A549 (cell line): ENCODE data around the gene FAM193A. TPM values are rescaled to one million over a fixed set of nuclear protein-coding genes. Genes with fewer than 3 reads are reported as not detected.

Source experiments
- ATAC-seq, 2 experiments: fragments of 200-7000 bp in 1 of 2; fragments of >200 bp in 1 of 2; cut with Nextera tagmentation in 1 of 2; cut with Tn5 transposase in 1 of 2; 3 replicates each; pipeline versions ENCODE4 v1.8.0 to v1.9.1; 2018 to 2020; ENCODE audit warnings: mild to moderate bottlenecking in 1 of 2, moderate library complexity in 1 of 2
- CTCF ChIA-PET: fragments of 300-600 bp; sonication (Branson Sonifier 250); formaldehyde crosslinking; extraction: SDS; loops from one replicate; lab custom pipeline; 2021; ENCODE audit warnings: antibody characterized with exemption, inconsistent platforms; lab: Yijun Ruan, JAX
- POLR2A ChIA-PET: fragments of 350-600 bp; formaldehyde crosslinking; extraction: SDS; loops from one replicate; lab custom pipeline; 2021; ENCODE audit warnings: antibody characterized with exemption, inconsistent platforms; lab: Yijun Ruan, JAX
- DNase-seq, 2 experiments: peaks; one replicate each; pipeline versions ENCODE4 v3.0.0 to v3.0.0-alpha.2; 2011 to 2016; ENCODE audit warnings: low read depth in 1 of 2, low spot score in 1 of 2
- FAIRE-seq: peaks from 2 replicates; lab custom pipeline; 2011; peaks lifted over from hg19 to GRCh38; lab: Jason Lieb, UNC
- H3K27ac ChIP-seq, 2 experiments: fragments of >200 bp; sonication (Bioruptor Twin); formaldehyde crosslinking; 3 replicates each; pipeline ENCODE4 v1.5.1; 2016 to 2017
- H3K4me1 ChIP-seq: fragments of >200 bp; sonication (Bioruptor Twin); formaldehyde crosslinking; 3 replicates; pipeline ENCODE4 v1.6.1; 2016
- H3K4me2 ChIP-seq: fragments of >200 bp; sonication (Bioruptor Twin); formaldehyde crosslinking; 3 replicates; pipeline ENCODE4 v1.6.1; 2016
- H3K4me3 ChIP-seq: fragments of >200 bp; sonication (Bioruptor Twin); formaldehyde crosslinking; 3 replicates; pipeline ENCODE4 v1.5.1; 2016
- H3K9me3 ChIP-seq: fragments of >200 bp; sonication (Bioruptor Twin); formaldehyde crosslinking; 3 replicates; pipeline ENCODE4 v1.6.1; 2016
- BHLHE40 ChIP-seq: IDR thresholded peaks from 2 replicates; pipeline ENCODE4 v1.6.1; 2012; ENCODE audit warnings: low read depth, low read length, inconsistent platforms
- CBX8 ChIP-seq: fragments of 200-600 bp; sonication (generic); IDR thresholded peaks from 2 replicates; pipeline ENCODE4 v1.6.1; 2016
- CHD2 ChIP-seq: fragments of 150-350 bp; IDR thresholded peaks from 2 replicates; pipeline ENCODE4 v1.6.1; 2014; ENCODE audit warnings: low read length; ENCODE audit not compliant: partially characterized antibody
- ESRRA ChIP-seq: fragments of 150-350 bp; IDR thresholded peaks from 2 replicates; pipeline ENCODE4 v1.6.1; 2014; ENCODE audit warnings: mild to moderate bottlenecking, low read length, borderline replicate concordance
- FOXS1 ChIP-seq: fragments of 250-450 bp; sonication (Bioruptor Pico); IDR thresholded peaks from 2 replicates; pipeline ENCODE4 v1.5.0; 2020; ENCODE audit warnings: mild to moderate bottlenecking, moderate library complexity
- HEYL ChIP-seq: fragments of 250-450 bp; sonication (Bioruptor Pico); IDR thresholded peaks from 2 replicates; pipeline ENCODE4 v1.8.0; 2021; ENCODE audit warnings: mild to moderate bottlenecking, moderate library complexity
- KDM1A ChIP-seq: fragments of 200-600 bp; sonication (generic); IDR thresholded peaks from 2 replicates; pipeline ENCODE4 v1.6.1; 2016; ENCODE audit warnings: low read depth, mild to moderate bottlenecking
- KDM5A ChIP-seq: fragments of 200-600 bp; sonication (generic); IDR thresholded peaks from 2 replicates; pipeline ENCODE4 v1.6.1; 2016; ENCODE audit warnings: antibody characterized with exemption, mild to moderate bottlenecking
- NFE2L2 ChIP-seq: fragments of 150-350 bp; conservative IDR thresholded peaks from 2 replicates; pipeline ENCODE4 v1.6.1; 2014; ENCODE audit warnings: low read length
- POLR2AphosphoS2 ChIP-seq: conservative IDR thresholded peaks from 2 replicates; pipeline ENCODE4 v1.6.1; 2012; ENCODE audit warnings: low read length, improper control_type of control experiment, inconsistent platforms
- RARB ChIP-seq: fragments of 250-450 bp; sonication (Bioruptor Pico); IDR thresholded peaks from 2 replicates; pipeline ENCODE4 v1.8.0; 2021; ENCODE audit warnings: mild to moderate bottlenecking, moderate library complexity
- SMC3 ChIP-seq: fragments of >200 bp; sonication (Bioruptor Twin); formaldehyde crosslinking; IDR thresholded peaks from 3 replicates; pipeline ENCODE4 v1.6.1; 2018; ENCODE audit warnings: inconsistent platforms
- TP53 ChIP-seq: fragments of 250-450 bp; sonication (Bioruptor Pico); IDR thresholded peaks from 2 replicates; pipeline ENCODE4 v1.5.0; 2021; ENCODE audit warnings: mild to moderate bottlenecking, moderate library complexity
- ZC3H11A ChIP-seq: fragments of 450-650 bp; IDR thresholded peaks from 2 replicates; pipeline ENCODE4 v1.6.1; 2014; ENCODE audit warnings: antibody characterized with exemption, mild to moderate bottlenecking
- ZFP36 ChIP-seq: fragments of 450-650 bp; IDR thresholded peaks from 2 replicates; pipeline ENCODE4 v1.6.1; 2014; ENCODE audit warnings: borderline replicate concordance; ENCODE audit not compliant: partially characterized antibody
- ZSCAN20 ChIP-seq: fragments of 250-450 bp; sonication (Bioruptor Pico); IDR thresholded peaks from 2 replicates; pipeline ENCODE4 v1.8.0; 2022; ENCODE audit warnings: mild to moderate bottlenecking, moderate library complexity
- WGBS: methylation state at CpG from one replicate; pipeline ENCODE4 v1.1.6; 2017; ENCODE audit errors: missing lambda C conversion rate; 5-methylcytosine and 5-hydroxymethylcytosine counted together
- polyA plus RNA-seq, 4 experiments: library from polyadenylated mRNA; depleted of rRNA in 3 of 4; stranded (reverse); fragments of >200 nt; fragmentation: RNase III in 1 of 4; extraction: RNeasy Plus Mini Kit Qiagen cat#74134 plus additional on column Dnase treatment in 1 of 4; gene quantifications; 2 replicates in 3 of 4; 3 replicates in 1 of 4; pipeline ENCODE4 v1.2.3, GENCODE V29; 2011 to 2017
- TF ChIP-seq, protein P1 (sequence below): fragments of 150-350 bp; IDR thresholded peaks from 2 replicates; pipeline ENCODE4 v1.6.1; 2014; ENCODE audit warnings: low read depth, mild to moderate bottlenecking, low read length
- TF ChIP-seq, protein P2 (sequence below): fragments of >200 bp; sonication (Bioruptor Twin); formaldehyde crosslinking; IDR thresholded peaks from 3 replicates; pipeline ENCODE4 v1.6.1; 2016
- TF ChIP-seq, protein P3 (sequence below): fragments of >200 bp; sonication (Bioruptor Twin); formaldehyde crosslinking; IDR thresholded peaks from 2 replicates; pipeline ENCODE4 v1.6.1; 2016
- TF ChIP-seq, protein P4 (sequence below): fragments of >200 bp; sonication (Bioruptor Twin); formaldehyde crosslinking; IDR thresholded peaks from 3 replicates; pipeline ENCODE4 v1.5.1; 2016
- TF ChIP-seq, protein P5 (sequence below): fragments of 250-450 bp; sonication (Bioruptor Pico); IDR thresholded peaks from 2 replicates; pipeline ENCODE4 v1.5.0; 2020; ENCODE audit warnings: low read depth, mild to moderate bottlenecking, moderate library complexity
- TF ChIP-seq, protein P6 (sequence below): fragments of 200-600 bp; sonication (generic); IDR thresholded peaks from 2 replicates; pipeline ENCODE4 v1.6.1; 2016; ENCODE audit warnings: antibody characterized with exemption, mild to moderate bottlenecking, moderate library complexity

The FAM193A gene
- polyA plus RNA-seq, 2 of the 4 experiments (the other 2 are of a cell fraction) = 4.5 to 6.7 TPM

DNA sequence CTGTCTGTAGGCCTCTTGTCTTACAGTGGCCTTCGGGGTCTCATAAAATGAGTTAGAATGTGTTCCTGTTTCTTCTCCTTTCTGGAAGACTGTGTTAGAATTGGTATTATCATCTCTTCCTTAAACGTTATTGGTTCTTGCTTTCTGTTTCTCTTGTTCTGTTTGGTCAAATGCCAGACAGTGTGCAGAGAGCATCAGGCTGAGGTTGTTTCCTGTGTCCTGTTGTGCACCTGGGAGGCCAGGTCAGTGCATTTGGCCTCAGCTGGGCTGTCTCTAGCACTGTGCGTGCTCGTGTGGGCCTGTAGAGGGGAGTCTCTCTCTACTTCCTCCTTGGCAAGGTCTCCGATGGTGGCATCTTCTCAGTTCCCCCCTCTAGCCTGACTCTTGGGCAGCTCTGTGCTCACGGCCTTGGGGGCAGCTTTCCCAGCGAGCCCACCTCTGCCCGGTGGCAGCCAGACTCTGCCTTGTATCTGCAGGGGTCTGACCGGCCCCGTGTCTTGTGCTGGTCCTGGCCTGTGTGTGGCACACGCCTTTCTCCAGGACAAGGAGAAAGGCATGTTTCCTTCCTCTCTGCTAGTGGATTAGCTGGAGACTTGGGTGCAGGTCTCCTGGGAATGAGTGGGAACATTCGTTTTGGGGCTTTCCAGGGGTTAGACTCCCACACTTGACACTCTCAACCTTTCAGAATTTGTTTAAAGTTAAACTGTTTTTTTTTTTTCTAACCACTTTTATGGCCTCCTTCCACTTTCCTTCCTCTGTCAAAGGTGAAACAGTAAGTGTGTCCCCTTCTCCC is 62.3 kb downstream of the FAM193A start:
- Histone ChIP-seq H3K9me3 (no peaks in the 10 kb centered on the region), H3K4me1 (no peaks in the 10 kb centered on the region), H3K4me3 (no peak overlapping the region), H3K4me2 (no peak overlapping the region), H3K27ac (no peak overlapping the region)
- TF ChIP-seq KDM5A (no peak), ZC3H11A (no peak), RARB (no peak), HEYL (CRISPR knock-in tag) (no peak), ESRRA (no peak), FOXS1 (CRISPR knock-in tag) (no peak), CHD2 (no peak), ZSCAN20 (CRISPR knock-in tag) (no peak), BHLHE40 (no peak)
- TF ChIP-seq, protein P1, sequence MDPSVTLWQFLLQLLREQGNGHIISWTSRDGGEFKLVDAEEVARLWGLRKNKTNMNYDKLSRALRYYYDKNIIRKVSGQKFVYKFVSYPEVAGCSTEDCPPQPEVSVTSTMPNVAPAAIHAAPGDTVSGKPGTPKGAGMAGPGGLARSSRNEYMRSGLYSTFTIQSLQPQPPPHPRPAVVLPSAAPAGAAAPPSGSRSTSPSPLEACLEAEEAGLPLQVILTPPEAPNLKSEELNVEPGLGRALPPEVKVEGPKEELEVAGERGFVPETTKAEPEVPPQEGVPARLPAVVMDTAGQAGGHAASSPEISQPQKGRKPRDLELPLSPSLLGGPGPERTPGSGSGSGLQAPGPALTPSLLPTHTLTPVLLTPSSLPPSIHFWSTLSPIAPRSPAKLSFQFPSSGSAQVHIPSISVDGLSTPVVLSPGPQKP = no peak
- DNase-seq (peak in 1 of 2 experiments; percentile 10), FAIRE-seq (no peak), ATAC-seq (peak; percentile 30 to 67; a peak in 3 of 6 replicates)
- 74% methylated on average over 7 of the region's 12 CpGs for WGBS
- ChIA-PET CTCF (no interaction called here), POLR2A (no interaction called here)

DNA sequence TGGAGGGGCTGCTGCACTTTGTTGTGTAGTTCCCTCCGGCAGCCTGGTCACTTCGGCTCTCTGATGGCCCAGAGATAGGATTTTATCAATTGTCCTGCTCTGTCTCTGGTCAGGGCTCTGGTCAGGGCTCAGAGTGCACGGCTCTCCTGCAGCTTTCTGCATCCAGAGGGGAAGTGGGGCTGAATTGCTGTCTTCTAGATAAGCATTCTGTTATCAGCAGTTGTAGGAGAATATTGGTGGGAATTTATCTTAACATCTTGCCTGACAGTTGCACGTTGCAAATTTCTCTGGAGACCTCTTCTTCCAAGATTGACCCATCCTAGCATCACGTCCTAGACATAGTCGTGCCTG is 62.8 kb downstream of the FAM193A start:
- H3K4me1 ChIP-seq = no peaks in the 10 kb centered on the region
- no peak for TF ChIP-seq POLR2AphosphoS2
- TF ChIP-seq, protein P1 = no peak
- TF ChIP-seq TP53 (CRISPR knock-in tag) = no peak
- TF ChIP-seq, protein P2, sequence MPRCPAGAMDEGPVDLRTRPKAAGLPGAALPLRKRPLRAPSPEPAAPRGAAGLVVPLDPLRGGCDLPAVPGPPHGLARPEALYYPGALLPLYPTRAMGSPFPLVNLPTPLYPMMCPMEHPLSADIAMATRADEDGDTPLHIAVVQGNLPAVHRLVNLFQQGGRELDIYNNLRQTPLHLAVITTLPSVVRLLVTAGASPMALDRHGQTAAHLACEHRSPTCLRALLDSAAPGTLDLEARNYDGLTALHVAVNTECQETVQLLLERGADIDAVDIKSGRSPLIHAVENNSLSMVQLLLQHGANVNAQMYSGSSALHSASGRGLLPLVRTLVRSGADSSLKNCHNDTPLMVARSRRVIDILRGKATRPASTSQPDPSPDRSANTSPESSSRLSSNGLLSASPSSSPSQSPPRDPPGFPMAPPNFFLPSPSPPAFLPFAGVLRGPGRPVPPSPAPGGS = no peak
- TF ChIP-seq ZFP36 = no peak
- no peak for TF ChIP-seq SMC3
- TF ChIP-seq, protein P3, sequence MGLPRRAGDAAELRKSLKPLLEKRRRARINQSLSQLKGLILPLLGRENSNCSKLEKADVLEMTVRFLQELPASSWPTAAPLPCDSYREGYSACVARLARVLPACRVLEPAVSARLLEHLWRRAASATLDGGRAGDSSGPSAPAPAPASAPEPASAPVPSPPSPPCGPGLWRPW = no peak
- TF ChIP-seq NFE2L2 = no peak
- TF ChIP-seq, protein P4, sequence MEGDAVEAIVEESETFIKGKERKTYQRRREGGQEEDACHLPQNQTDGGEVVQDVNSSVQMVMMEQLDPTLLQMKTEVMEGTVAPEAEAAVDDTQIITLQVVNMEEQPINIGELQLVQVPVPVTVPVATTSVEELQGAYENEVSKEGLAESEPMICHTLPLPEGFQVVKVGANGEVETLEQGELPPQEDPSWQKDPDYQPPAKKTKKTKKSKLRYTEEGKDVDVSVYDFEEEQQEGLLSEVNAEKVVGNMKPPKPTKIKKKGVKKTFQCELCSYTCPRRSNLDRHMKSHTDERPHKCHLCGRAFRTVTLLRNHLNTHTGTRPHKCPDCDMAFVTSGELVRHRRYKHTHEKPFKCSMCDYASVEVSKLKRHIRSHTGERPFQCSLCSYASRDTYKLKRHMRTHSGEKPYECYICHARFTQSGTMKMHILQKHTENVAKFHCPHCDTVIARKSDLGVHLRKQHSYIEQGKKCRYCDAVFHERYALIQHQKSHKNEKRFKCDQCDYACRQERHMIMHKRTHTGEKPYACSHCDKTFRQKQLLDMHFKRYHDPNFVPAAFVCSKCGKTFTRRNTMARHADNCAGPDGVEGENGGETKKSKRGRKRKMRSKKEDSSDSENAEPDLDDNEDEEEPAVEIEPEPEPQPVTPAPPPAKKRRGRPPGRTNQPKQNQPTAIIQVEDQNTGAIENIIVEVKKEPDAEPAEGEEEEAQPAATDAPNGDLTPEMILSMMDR = no peak
- no peak for TF ChIP-seq CBX8
- TF ChIP-seq KDM1A = no peak
- TF ChIP-seq, protein P5, sequence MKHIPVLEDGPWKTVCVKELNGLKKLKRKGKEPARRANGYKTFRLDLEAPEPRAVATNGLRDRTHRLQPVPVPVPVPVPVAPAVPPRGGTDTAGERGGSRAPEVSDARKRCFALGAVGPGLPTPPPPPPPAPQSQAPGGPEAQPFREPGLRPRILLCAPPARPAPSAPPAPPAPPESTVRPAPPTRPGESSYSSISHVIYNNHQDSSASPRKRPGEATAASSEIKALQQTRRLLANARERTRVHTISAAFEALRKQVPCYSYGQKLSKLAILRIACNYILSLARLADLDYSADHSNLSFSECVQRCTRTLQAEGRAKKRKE (CRISPR knock-in tag) = no peak
- TF ChIP-seq, protein P6, sequence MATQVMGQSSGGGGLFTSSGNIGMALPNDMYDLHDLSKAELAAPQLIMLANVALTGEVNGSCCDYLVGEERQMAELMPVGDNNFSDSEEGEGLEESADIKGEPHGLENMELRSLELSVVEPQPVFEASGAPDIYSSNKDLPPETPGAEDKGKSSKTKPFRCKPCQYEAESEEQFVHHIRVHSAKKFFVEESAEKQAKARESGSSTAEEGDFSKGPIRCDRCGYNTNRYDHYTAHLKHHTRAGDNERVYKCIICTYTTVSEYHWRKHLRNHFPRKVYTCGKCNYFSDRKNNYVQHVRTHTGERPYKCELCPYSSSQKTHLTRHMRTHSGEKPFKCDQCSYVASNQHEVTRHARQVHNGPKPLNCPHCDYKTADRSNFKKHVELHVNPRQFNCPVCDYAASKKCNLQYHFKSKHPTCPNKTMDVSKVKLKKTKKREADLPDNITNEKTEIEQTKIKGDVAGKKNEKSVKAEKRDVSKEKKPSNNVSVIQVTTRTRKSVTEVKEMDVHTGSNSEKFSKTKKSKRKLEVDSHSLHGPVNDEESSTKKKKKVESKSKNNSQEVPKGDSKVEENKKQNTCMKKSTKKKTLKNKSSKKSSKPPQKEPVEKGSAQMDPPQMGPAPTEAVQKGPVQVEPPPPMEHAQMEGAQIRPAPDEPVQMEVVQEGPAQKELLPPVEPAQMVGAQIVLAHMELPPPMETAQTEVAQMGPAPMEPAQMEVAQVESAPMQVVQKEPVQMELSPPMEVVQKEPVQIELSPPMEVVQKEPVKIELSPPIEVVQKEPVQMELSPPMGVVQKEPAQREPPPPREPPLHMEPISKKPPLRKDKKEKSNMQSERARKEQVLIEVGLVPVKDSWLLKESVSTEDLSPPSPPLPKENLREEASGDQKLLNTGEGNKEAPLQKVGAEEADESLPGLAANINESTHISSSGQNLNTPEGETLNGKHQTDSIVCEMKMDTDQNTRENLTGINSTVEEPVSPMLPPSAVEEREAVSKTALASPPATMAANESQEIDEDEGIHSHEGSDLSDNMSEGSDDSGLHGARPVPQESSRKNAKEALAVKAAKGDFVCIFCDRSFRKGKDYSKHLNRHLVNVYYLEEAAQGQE = no peak
- TF ChIP-seq, all 56 proteins: peak for 0
- 85% methylated on average over 6 of the region's 6 CpGs for WGBS
- Histone ChIP-seq H3K4me2 (no peak overlapping the region), H3K9me3 (no peaks in the 10 kb centered on the region), H3K4me3 (no peak overlapping the region), H3K27ac (no peak overlapping the region)
- POLR2A ChIA-PET = no interaction called here
- ATAC-seq (no peak), FAIRE-seq (no peak), DNase-seq (no peak)
- CTCF ChIA-PET = no interaction called here
